ENCODE results near the gene PRKRIP1. TPM values are rescaled to one million over a fixed set of nuclear protein-coding genes. Genes with fewer than 3 reads are reported as not detected.

Gene PRKRIP1
- total and polyA plus RNA-seq, 2 experiments from 2014 or later: 25.5 to 29.1 TPM

DNA sequence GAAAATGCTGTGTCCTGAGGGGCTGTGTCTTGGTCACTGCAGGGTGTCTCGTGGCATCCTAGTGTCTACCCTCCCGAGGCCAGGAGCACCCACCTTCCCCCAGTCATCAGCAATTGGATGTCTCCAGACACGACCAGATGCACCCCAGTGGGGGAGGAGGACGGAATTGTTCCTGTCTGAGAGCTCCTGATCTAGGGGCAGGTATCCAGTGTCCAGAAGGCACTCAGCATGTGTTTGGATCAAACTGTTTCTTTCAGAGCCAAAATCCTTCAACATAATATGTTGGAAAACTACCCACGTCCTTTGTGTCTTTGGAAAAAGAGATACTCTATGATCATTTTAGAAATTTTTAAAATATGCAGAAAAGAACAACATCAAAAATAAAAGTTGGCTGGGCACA, 16.9 kb downstream of the PRKRIP1 start (continued):
- TF ChIP-seq, protein P1, sequence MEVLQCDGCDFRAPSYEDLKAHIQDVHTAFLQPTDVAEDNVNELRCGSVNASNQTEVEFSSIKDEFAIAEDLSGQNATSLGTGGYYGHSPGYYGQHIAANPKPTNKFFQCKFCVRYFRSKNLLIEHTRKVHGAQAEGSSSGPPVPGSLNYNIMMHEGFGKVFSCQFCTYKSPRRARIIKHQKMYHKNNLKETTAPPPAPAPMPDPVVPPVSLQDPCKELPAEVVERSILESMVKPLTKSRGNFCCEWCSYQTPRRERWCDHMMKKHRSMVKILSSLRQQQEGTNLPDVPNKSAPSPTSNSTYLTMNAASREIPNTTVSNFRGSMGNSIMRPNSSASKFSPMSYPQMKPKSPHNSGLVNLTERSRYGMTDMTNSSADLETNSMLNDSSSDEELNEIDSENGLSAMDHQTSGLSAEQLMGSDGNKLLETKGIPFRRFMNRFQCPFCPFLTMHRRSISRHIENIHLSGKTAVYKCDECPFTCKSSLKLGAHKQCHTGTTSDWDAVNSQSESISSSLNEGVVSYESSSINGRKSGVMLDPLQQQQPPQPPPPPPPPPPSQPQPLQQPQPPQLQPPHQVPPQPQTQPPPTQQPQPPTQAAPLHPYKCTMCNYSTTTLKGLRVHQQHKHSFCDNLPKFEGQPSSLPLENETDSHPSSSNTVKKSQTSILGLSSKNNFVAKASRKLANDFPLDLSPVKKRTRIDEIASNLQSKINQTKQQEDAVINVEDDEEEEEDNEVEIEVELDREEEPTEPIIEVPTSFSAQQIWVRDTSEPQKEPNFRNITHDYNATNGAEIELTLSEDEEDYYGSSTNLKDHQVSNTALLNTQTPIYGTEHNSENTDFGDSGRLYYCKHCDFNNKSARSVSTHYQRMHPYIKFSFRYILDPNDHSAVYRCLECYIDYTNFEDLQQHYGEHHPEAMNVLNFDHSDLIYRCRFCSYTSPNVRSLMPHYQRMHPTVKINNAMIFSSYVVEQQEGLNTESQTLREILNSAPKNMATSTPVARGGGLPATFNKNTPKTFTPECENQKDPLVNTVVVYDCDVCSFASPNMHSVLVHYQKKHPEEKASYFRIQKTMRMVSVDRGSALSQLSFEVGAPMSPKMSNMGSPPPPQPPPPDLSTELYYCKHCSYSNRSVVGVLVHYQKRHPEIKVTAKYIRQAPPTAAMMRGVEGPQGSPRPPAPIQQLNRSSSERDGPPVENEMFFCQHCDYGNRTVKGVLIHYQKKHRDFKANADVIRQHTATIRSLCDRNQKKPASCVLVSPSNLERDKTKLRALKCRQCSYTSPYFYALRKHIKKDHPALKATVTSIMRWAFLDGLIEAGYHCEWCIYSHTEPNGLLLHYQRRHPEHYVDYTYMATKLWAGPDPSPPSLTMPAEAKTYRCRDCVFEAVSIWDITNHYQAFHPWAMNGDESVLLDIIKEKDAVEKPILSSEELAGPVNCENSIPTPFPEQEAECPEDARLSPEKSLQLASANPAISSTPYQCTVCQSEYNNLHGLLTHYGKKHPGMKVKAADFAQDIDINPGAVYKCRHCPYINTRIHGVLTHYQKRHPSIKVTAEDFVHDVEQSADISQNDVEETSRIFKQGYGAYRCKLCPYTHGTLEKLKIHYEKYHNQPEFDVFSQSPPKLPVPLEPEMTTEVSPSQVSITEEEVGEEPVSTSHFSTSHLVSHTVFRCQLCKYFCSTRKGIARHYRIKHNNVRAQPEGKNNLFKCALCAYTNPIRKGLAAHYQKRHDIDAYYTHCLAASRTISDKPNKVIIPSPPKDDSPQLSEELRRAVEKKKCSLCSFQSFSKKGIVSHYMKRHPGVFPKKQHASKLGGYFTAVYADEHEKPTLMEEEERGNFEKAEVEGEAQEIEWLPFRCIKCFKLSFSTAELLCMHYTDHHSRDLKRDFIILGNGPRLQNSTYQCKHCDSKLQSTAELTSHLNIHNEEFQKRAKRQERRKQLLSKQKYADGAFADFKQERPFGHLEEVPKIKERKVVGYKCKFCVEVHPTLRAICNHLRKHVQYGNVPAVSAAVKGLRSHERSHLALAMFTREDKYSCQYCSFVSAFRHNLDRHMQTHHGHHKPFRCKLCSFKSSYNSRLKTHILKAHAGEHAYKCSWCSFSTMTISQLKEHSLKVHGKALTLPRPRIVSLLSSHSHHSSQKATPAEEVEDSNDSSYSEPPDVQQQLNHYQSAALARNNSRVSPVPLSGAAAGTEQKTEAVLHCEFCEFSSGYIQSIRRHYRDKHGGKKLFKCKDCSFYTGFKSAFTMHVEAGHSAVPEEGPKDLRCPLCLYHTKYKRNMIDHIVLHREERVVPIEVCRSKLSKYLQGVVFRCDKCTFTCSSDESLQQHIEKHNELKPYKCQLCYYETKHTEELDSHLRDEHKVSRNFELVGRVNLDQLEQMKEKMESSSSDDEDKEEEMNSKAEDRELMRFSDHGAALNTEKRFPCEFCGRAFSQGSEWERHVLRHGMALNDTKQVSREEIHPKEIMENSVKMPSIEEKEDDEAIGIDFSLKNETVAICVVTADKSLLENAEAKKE (CRISPR knock-in tag; IDR thresholded peaks at IDR 0.05): no peak
- TF ChIP-seq, protein P2, sequence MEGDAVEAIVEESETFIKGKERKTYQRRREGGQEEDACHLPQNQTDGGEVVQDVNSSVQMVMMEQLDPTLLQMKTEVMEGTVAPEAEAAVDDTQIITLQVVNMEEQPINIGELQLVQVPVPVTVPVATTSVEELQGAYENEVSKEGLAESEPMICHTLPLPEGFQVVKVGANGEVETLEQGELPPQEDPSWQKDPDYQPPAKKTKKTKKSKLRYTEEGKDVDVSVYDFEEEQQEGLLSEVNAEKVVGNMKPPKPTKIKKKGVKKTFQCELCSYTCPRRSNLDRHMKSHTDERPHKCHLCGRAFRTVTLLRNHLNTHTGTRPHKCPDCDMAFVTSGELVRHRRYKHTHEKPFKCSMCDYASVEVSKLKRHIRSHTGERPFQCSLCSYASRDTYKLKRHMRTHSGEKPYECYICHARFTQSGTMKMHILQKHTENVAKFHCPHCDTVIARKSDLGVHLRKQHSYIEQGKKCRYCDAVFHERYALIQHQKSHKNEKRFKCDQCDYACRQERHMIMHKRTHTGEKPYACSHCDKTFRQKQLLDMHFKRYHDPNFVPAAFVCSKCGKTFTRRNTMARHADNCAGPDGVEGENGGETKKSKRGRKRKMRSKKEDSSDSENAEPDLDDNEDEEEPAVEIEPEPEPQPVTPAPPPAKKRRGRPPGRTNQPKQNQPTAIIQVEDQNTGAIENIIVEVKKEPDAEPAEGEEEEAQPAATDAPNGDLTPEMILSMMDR (conservative IDR thresholded peaks at IDR 0.05; ENCODE audit: low read depth in 2 of 2): no peak
- no peak for TF ChIP-seq POLR2AphosphoS5 (IDR thresholded peaks at IDR 0.05; ENCODE audit: low read depth)

DNA sequence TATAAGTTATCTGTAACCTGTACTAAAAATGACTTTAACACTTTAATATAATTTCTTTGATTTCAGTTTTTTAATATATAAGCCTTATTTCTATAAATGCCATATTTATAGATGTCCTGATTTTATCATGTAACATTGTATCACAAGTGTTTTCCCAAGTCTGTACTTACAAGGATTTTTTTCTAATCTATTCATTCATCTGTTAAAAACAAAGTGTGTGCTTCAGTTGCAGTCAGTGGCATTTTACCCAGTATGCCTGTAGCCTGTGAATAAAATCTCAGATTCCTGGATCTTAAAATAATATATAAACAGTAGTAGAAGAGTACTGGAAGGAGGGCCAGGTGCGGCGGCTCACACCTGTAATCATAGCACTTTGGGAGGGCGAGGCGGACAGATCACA, 17.4 kb downstream of the PRKRIP1 start:
- H3K9me2 ChIP-seq (ENCODE audit: insufficient read depth): no peaks in the 10 kb centered on the region
- peaks cover 27% of the 10 kb centered on the region for H3K36me3 ChIP-seq (ENCODE audit: insufficient read depth)
- no peaks in the 10 kb centered on the region for H3K27me3 ChIP-seq (ENCODE audit: insufficient read depth)
- H3K27ac ChIP-seq (ENCODE audit: low read depth): no peak overlapping the region
- peaks cover 10% of the 10 kb centered on the region for H3K27me3 Mint-ChIP-seq (ENCODE audit: insufficient read depth, low read depth, poor library complexity)
- no peak overlapping the region for H3K4me3 Mint-ChIP-seq
- peaks cover 8% of the 10 kb centered on the region; the same call in 2 of the 3 replicates for H3K9me3 Mint-ChIP-seq
- no peaks in the 10 kb centered on the region for H3K4me1 ChIP-seq (ENCODE audit: insufficient read depth)
- H3K4me1 Mint-ChIP-seq: no peaks in the 10 kb centered on the region
- H2AFZ ChIP-seq: no peak overlapping the region
- H3K27ac Mint-ChIP-seq: no peak overlapping the region
- H3F3A ChIP-seq (replicated peaks; ENCODE audit: low read depth): peaks cover 2% of the 10 kb centered on the region
- no peak overlapping the region for H3K4me2 ChIP-seq
- H3K36me3 Mint-ChIP-seq (ENCODE audit: low read depth): peaks cover 67% of the 10 kb centered on the region
- no peak for DNase-seq (ENCODE audit: low spot score)
- no peak for ATAC-seq
- no peaks in the 10 kb centered on the region; the same call in 1 of the 2 replicates for H3K79me2 ChIP-seq (replicated peaks; ENCODE audit: insufficient read depth)
- H3K4me3 ChIP-seq: no peak overlapping the region
- H4K20me1 ChIP-seq (replicated peaks; ENCODE audit: insufficient read depth): peaks cover 17% of the 10 kb centered on the region
- no peak for TF ChIP-seq STAT1 (IDR thresholded peaks at IDR 0.05; ENCODE audit: unreplicated experiment)
- TF ChIP-seq EZH2phosphoT487 (IDR thresholded peaks at IDR 0.05; ENCODE audit: unreplicated experiment): no peak
- no peak for TF ChIP-seq CREB1 (CRISPR knock-in tag; IDR thresholded peaks at IDR 0.05; ENCODE audit: low read depth)
- TF ChIP-seq ZNF331 (CRISPR knock-in tag; IDR thresholded peaks at IDR 0.05; ENCODE audit: low read depth): no peak
- TF ChIP-seq, protein P3, sequence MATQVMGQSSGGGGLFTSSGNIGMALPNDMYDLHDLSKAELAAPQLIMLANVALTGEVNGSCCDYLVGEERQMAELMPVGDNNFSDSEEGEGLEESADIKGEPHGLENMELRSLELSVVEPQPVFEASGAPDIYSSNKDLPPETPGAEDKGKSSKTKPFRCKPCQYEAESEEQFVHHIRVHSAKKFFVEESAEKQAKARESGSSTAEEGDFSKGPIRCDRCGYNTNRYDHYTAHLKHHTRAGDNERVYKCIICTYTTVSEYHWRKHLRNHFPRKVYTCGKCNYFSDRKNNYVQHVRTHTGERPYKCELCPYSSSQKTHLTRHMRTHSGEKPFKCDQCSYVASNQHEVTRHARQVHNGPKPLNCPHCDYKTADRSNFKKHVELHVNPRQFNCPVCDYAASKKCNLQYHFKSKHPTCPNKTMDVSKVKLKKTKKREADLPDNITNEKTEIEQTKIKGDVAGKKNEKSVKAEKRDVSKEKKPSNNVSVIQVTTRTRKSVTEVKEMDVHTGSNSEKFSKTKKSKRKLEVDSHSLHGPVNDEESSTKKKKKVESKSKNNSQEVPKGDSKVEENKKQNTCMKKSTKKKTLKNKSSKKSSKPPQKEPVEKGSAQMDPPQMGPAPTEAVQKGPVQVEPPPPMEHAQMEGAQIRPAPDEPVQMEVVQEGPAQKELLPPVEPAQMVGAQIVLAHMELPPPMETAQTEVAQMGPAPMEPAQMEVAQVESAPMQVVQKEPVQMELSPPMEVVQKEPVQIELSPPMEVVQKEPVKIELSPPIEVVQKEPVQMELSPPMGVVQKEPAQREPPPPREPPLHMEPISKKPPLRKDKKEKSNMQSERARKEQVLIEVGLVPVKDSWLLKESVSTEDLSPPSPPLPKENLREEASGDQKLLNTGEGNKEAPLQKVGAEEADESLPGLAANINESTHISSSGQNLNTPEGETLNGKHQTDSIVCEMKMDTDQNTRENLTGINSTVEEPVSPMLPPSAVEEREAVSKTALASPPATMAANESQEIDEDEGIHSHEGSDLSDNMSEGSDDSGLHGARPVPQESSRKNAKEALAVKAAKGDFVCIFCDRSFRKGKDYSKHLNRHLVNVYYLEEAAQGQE (IDR thresholded peaks at IDR 0.05; ENCODE audit: unreplicated experiment): no peak
- TF ChIP-seq, protein P4, sequence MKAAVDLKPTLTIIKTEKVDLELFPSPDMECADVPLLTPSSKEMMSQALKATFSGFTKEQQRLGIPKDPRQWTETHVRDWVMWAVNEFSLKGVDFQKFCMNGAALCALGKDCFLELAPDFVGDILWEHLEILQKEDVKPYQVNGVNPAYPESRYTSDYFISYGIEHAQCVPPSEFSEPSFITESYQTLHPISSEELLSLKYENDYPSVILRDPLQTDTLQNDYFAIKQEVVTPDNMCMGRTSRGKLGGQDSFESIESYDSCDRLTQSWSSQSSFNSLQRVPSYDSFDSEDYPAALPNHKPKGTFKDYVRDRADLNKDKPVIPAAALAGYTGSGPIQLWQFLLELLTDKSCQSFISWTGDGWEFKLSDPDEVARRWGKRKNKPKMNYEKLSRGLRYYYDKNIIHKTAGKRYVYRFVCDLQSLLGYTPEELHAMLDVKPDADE (IDR thresholded peaks at IDR 0.05): no peak
- no peak for TF ChIP-seq JUNB (IDR thresholded peaks at IDR 0.05; ENCODE audit: unreplicated experiment)

Data from GM23338 (cell line).